ENCODE data around the gene COG4.

COG4 gene

GRCh38 chr16:70476272-70477020, 46.9 kb downstream of the COG4 start:
- no peak for DNase-seq

GRCh38 chr16:70475054-70475871, 48.1 kb downstream of the COG4 start:
- DNase-seq, result no peak

- DNase-seq, result no peak
Observed at GRCh38 chr16:70474320-70475053, 48.9 kb downstream of the COG4 start.

- DNase-seq, result no peak
Observed at GRCh38 chr16:70473446-70474319, 49.7 kb downstream of the COG4 start.

- DNase-seq, result no peak
Observed at GRCh38 chr16:70472786-70473433, 50.4 kb downstream of the COG4 start.

GRCh38 chr16:70470927-70471341, 52.4 kb downstream of the COG4 start:
- DNase-seq, result peak; percentile 45

- no peak for DNase-seq
Observed at GRCh38 chr16:70470141-70470926, 53.0 kb downstream of the COG4 start.

- no peak for DNase-seq
Observed at GRCh38 chr16:70468776-70469525, 54.4 kb downstream of the COG4 start.

- no peak for DNase-seq
Observed at GRCh38 chr16:70467608-70468007, 55.7 kb downstream of the COG4 start.

GRCh38 chr16:70467113-70467512, 56.2 kb downstream of the COG4 start:
- no peak for DNase-seq

GRCh38 chr16:70466805-70467076, 56.6 kb downstream of the COG4 start:
- no peak for DNase-seq

- DNase-seq, result no peak
Observed at GRCh38 chr16:70465999-70466804, 57.2 kb downstream of the COG4 start.

- no peak for DNase-seq
Observed at GRCh38 chr16:70463235-70463634, 60.1 kb downstream of the COG4 start.

GRCh38 chr16:70460737-70461261, 62.6 kb downstream of the COG4 start:
- DNase-seq, result no peak

- no peak for DNase-seq
Observed at GRCh38 chr16:70457446-70458166, 65.7 kb downstream of the COG4 start.

- DNase-seq, result no peak
Observed at GRCh38 chr16:70455910-70456309, 67.4 kb downstream of the COG4 start.

- peak; percentile 92 for DNase-seq
Observed at GRCh38 chr16:70454222-70455034, 68.9 kb downstream of the COG4 start, which contains the start of gene FCSK. Gene FCSK (plus strand): TSS chr16:70454595. CDS start chr16:70463191, 8,596 bp downstream.

GRCh38 chr16:70453892-70454221, 69.5 kb downstream of the COG4 start:
- no peak for DNase-seq

Measured in eye (tissue), 1 donor.